Activated CD4-positive, alpha-beta memory T cell treated with anti-CD3 and anti-CD28 coated beads, Interleukin-2, amount 10 ng/mL, durations not matched to agents 7 days and 5 days (primary cell): ENCODE data around the gene PSMB5. TPM values are rescaled to one million over a fixed set of nuclear protein-coding genes. Genes with fewer than 3 reads are reported as not detected.
A peak's percentile ranks its signal among the peaks of the same experiment; 100 is the strongest.
"Not testable (repeated sequence)": the region's sequence is repeated elsewhere in the genome, so short reads cannot be mapped to it uniquely, and the experiment has no call there.

Experiments
- CTCF ChIA-PET: fragments of 350-600 bp; sonication (Branson Sonifier 250); formaldehyde crosslinking; loops from one replicate; lab custom pipeline; 2021; ENCODE audit warnings: antibody characterized with exemption, inconsistent platforms; lab: Charles Lee
- POLR2A ChIA-PET: fragments of 350-600 bp; sonication (Branson Sonifier 250); formaldehyde crosslinking; loops from one replicate; lab custom pipeline; 2021; ENCODE audit warnings: antibody characterized with exemption; lab: Charles Lee
- DNase-seq: peaks from one replicate; pipeline ENCODE4 v3.0.0-alpha.2; 2020
- H3K27ac Mint-ChIP-seq: one replicate; pipeline ENCODE4 v1.8.0; 2021; ENCODE audit warnings: mild to moderate bottlenecking, mixed read lengths
- H3K27me3 Mint-ChIP-seq: one replicate; pipeline ENCODE4 v1.8.0; 2021; ENCODE audit warnings: mixed read lengths
- H3K36me3 Mint-ChIP-seq: one replicate; pipeline ENCODE4 v1.8.0; 2021; ENCODE audit warnings: low read depth, mixed read lengths
- H3K4me1 Mint-ChIP-seq: one replicate; pipeline ENCODE4 v1.8.0; 2021; ENCODE audit warnings: mixed read lengths
- H3K4me3 Mint-ChIP-seq: one replicate; pipeline ENCODE4 v1.8.0; 2021; ENCODE audit warnings: mild to moderate bottlenecking, mixed read lengths
- H3K9me3 Mint-ChIP-seq: one replicate; pipeline ENCODE4 v1.8.0; 2021; ENCODE audit warnings: mixed read lengths
- total RNA-seq, 2 experiments: library from RNA; stranded (reverse); gene quantifications; one replicate each; pipeline ENCODE4 v1.2.3, GENCODE V29; 2021

PSMB5 gene
- total RNA-seq, 2 experiments from 2014 or later = 55.0 to 57.5 TPM

DNA sequence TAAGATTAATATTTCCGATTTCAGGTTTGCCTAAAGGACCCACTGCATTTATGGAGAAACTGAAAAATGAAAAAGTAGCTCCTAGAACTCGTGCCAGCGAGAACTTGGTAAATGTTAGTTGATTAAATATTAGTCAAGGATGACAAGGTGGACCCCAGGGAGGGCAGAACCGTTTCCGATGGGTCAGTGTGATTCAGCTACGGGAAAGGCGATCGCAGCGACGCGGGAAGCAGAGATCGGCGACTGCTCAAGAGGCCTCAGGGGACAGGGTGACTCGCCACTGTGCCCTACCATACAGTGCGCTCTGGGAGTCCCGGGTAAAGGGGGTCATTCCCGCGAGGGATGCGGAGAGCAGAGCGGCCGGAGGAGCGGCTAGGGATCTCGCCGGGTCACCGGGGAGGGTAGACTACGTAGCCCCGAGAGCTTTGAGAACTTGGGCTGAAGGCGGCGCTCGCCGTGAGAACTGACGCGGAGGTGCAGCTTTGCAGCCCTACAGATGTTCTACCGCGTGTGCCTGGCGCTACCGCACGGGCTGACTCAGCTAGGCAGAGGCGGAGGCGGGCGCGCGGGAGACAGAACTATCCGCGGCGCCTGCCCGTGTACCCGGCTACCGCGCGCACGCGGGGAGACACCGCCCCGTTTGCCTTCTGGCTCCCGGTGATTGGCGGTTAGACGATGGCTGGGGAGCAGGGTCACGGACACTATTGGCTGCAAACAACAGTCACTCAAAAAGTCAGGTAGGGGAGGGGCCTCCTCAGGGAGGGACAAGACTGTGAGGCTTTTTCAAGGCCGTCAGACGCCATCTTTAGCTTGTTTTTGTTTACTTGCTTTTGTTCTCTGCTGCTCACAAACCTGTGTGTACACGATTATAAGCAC, 27.9 kb downstream of the PSMB5 start:
- H3K36me3 Mint-ChIP-seq = peaks cover 2% of the 10 kb centered on the region
- ChIA-PET POLR2A (interaction anchor here (0.7 to 3.7 kb wide), 47 partner anchors 8 to 1741 kb away, joined by 3 to 48 read pairs (median 5); partner anchors contain the start of genes ACIN1, AJUBA, C14orf119 and CDH24), CTCF (interaction anchor here (0.5 to 4.1 kb wide), 37 partner anchors 8 to 498 kb away, joined by 3 to 54 read pairs (median 6); partner anchors contain the start of genes ACIN1, AJUBA, C14orf119 and CDH24)
- DNase-seq = peak; percentile 98
- H3K27ac Mint-ChIP-seq = peak overlapping the region; percentile 94
- peaks cover 51% of the 10 kb centered on the region for H3K4me1 Mint-ChIP-seq
- peak overlapping the region; percentile 93 for H3K4me3 Mint-ChIP-seq
- H3K9me3 Mint-ChIP-seq = no peaks in the 10 kb centered on the region
- no peaks in the 10 kb centered on the region for H3K27me3 Mint-ChIP-seq

- Mint-ChIP-seq H3K27me3 (no peaks in the 10 kb centered on the region), H3K4me3 (peak overlapping the region; percentile 93), H3K9me3 (no peaks in the 10 kb centered on the region), H3K36me3 (peaks cover 2% of the 10 kb centered on the region), H3K4me1 (peaks cover 48% of the 10 kb centered on the region), H3K27ac (peak overlapping the region; percentile 94)
- POLR2A ChIA-PET = interaction anchor here (0.7 to 3.7 kb wide), 34 partner anchors 8 to 1740 kb away, joined by 3 to 48 read pairs (median 8); partner anchors contain the start of genes ACIN1, AJUBA, C14orf119 and CDH24
- no peak for DNase-seq
- CTCF ChIA-PET = interaction anchor here (0.5 to 4.1 kb wide), 29 partner anchors 9 to 449 kb away, joined by 3 to 54 read pairs (median 9); partner anchors contain the start of genes ACIN1, AJUBA, C14orf119 and CDH24
Observed at GRCh38 chr14:23006188-23006534, 28.5 kb downstream of the PSMB5 start.

GRCh38 chr14:23005451-23006187, 29.1 kb downstream of the PSMB5 start:
- H3K27ac Mint-ChIP-seq = peak overlapping the region; percentile 94

GRCh38 chr14:23004274-23004673, 30.4 kb downstream of the PSMB5 start:
- H3K36me3 Mint-ChIP-seq, H3K9me3 Mint-ChIP-seq, H3K27me3 Mint-ChIP-seq, H3K4me3 Mint-ChIP-seq, POLR2A ChIA-PET, CTCF ChIA-PET, DNase-seq, H3K27ac Mint-ChIP-seq: not testable (repeated sequence)
- H3K4me1 Mint-ChIP-seq = peaks cover 37% of the 10 kb centered on the region

More at GRCh38 chr14:23005451-23006187, 29.1 kb downstream of the PSMB5 start:
- H3K9me3 Mint-ChIP-seq = no peaks in the 10 kb centered on the region
- H3K36me3 Mint-ChIP-seq = peaks cover 2% of the 10 kb centered on the region
- H3K27me3 Mint-ChIP-seq = no peaks in the 10 kb centered on the region
- no peak for DNase-seq
- peaks cover 47% of the 10 kb centered on the region for H3K4me1 Mint-ChIP-seq
- peak overlapping the region; percentile 93 for H3K4me3 Mint-ChIP-seq
- ChIA-PET CTCF (interaction anchor here (0.8 to 4.1 kb wide), 22 partner anchors 9 to 449 kb away, joined by 3 to 54 read pairs (median 10); partner anchors contain the start of genes ACIN1, AJUBA, C14orf119 and CDH24), POLR2A (interaction anchor here (0.7 to 3.7 kb wide), 23 partner anchors 8 to 436 kb away, joined by 3 to 48 read pairs (median 8); partner anchors contain the start of genes ACIN1, AJUBA, C14orf119 and HAUS4)

DNA sequence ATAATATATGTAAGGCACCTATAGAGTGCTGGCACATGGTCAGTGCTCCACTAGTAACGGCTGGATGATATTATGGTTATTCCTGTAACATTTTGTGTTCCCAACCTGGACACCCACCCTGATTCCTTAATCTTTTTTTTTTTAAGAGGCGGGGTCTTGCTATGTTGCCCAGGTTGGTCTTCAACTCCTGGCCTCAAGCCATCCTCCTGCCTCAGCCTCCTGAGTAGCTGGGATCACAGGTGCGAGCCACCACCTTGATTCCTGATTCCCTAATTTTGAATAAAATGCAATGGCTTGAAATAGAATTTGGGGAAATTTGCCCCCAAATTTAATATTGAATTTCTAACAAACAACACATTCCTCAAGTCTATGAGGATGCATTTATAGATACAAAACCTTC, 32.1 kb downstream of the PSMB5 start:
- H3K4me1 Mint-ChIP-seq = peaks cover 22% of the 10 kb centered on the region
- no peaks in the 10 kb centered on the region for H3K27me3 Mint-ChIP-seq
- H3K27ac Mint-ChIP-seq = no peak overlapping the region
- ChIA-PET CTCF (interaction anchor here (0.7 to 2.5 kb wide), 6 partner anchors 16 to 430 kb away, joined by 3 to 11 read pairs (median 3); partner anchors contain the start of genes AJUBA and CDH24), POLR2A (no interaction called here)
- H3K36me3 Mint-ChIP-seq = no peaks in the 10 kb centered on the region
- DNase-seq = no peak
- H3K9me3 Mint-ChIP-seq = no peaks in the 10 kb centered on the region
- no peak overlapping the region for H3K4me3 Mint-ChIP-seq

DNA sequence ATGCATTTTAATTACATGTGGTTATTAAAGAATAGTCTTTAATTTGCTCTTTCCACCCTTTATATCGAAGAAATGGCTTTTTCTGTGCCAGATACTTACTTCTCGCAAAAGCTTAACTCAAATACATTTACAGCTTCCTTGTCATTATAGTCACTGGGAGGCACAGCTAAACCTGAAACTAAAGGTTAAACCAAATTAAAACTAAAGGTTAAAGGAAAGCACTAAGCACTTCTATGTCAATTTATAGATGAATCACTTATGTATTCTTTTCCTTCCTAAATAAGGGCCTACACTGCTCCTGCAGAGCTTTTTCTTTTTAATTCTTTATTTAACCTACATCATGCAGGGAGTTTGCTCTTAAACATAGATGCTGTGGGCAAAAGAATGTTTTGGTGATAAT, 33.8 kb downstream of the PSMB5 start:
- POLR2A ChIA-PET = interaction anchor here (1.0 kb wide), 1 partner anchor 14 kb away, joined by 3 read pairs; no protein-coding TSS in a partner anchor
- Mint-ChIP-seq H3K27me3 (no peaks in the 10 kb centered on the region), H3K36me3 (no peaks in the 10 kb centered on the region), H3K9me3 (no peaks in the 10 kb centered on the region), H3K27ac (no peak overlapping the region), H3K4me3 (no peak overlapping the region), H3K4me1 (peaks cover 7% of the 10 kb centered on the region)
- no peak for DNase-seq
- CTCF ChIA-PET = interaction anchor here (1.3 to 2.5 kb wide), 5 partner anchors 14 to 68 kb away, joined by 4 to 15 read pairs (median 10); partner anchors contain the start of gene CDH24

- ChIA-PET CTCF (interaction anchor here (0.6 to 6.9 kb wide), 4 partner anchors 13 to 124 kb away, joined by 3 to 71 read pairs (median 33); partner anchors contain the start of genes AJUBA and CDH24), POLR2A (interaction anchor here (1.4 kb wide), 1 partner anchor 8 kb away, joined by 4 read pairs; no protein-coding TSS in a partner anchor)
- no peaks in the 10 kb centered on the region for H3K4me1 Mint-ChIP-seq
- H3K27ac Mint-ChIP-seq = no peak overlapping the region
- DNase-seq = no peak
- no peak overlapping the region for H3K4me3 Mint-ChIP-seq
- H3K27me3 Mint-ChIP-seq = no peaks in the 10 kb centered on the region
- H3K36me3 Mint-ChIP-seq = no peaks in the 10 kb centered on the region
- no peaks in the 10 kb centered on the region for H3K9me3 Mint-ChIP-seq
Observed at GRCh38 chr14:22998329-22999012, 36.2 kb downstream of the PSMB5 start.

GRCh38 chr14:22997676-22998323, 36.9 kb downstream of the PSMB5 start:
- H3K27me3 Mint-ChIP-seq = no peaks in the 10 kb centered on the region
- ChIA-PET CTCF (interaction anchor here (0.6 to 6.9 kb wide), 5 partner anchors 9 to 125 kb away, joined by 3 to 71 read pairs (median 3); partner anchors contain the start of genes AJUBA and CDH24), POLR2A (interaction anchor here (1.4 kb wide), 1 partner anchor 9 kb away, joined by 4 read pairs; no protein-coding TSS in a partner anchor)
- H3K36me3 Mint-ChIP-seq = no peaks in the 10 kb centered on the region
- H3K27ac Mint-ChIP-seq = no peak overlapping the region
- H3K4me1 Mint-ChIP-seq = no peaks in the 10 kb centered on the region
- no peak for DNase-seq
- no peaks in the 10 kb centered on the region for H3K9me3 Mint-ChIP-seq
- no peak overlapping the region for H3K4me3 Mint-ChIP-seq

- CTCF ChIA-PET = interaction anchor here (0.7 to 6.9 kb wide), 10 partner anchors 8 to 72 kb away, joined by 3 to 71 read pairs (median 4); partner anchors contain the start of genes AJUBA, CDH24 and HAUS4
Observed at GRCh38 chr14:22996768-22997654, 37.7 kb downstream of the PSMB5 start.

DNA sequence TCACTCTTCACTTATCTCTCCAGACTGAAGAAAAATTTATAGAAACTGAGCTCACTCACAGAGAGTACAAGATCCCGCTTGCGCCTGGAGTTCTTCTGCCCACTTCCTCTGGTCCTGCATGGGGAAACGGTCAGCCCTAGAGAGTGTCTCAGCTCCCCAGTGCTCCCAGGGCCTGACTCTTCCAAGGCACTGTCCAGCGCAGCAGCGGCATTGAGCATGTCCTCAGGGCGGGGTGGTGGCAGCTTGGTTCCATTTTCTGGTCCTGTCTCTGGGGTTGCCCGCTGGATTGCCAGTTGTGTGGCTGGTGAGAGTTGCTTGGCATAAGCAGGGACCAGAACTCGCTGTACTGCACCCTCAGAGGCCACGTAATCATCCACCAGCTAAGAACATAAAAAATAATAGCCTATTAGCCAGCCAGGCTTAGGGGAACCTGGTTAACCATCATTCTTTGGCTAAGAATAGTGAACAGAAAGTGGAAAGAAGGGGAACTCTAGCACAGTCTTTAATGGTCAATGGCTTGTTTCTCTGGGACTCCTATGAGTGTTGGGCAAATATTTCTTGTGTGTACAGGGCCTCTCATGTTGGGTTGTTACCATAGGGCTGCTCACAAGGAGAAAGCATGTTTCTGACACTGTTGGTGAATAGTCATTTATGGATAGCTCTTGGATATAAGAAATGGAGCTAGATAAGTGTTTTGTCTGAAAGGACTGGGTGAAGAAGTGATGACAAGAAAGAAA, 38.6 kb downstream of the PSMB5 start:
- ChIA-PET CTCF (interaction anchor here (0.6 to 6.9 kb wide), 20 partner anchors 7 to 1170 kb away, joined by 3 to 71 read pairs (median 4); partner anchors contain the start of genes CDH24 and HAUS4), POLR2A (interaction anchor here (1.1 to 5.3 kb wide), 2 partner anchors 10 to 11 kb away, joined by 3 to 48 read pairs; no protein-coding TSS in a partner anchor)
- H3K36me3 Mint-ChIP-seq = no peaks in the 10 kb centered on the region
- H3K27me3 Mint-ChIP-seq = no peaks in the 10 kb centered on the region
- DNase-seq = no peak
- no peaks in the 10 kb centered on the region for H3K9me3 Mint-ChIP-seq
- no peak overlapping the region for H3K27ac Mint-ChIP-seq
- H3K4me3 Mint-ChIP-seq = no peak overlapping the region
- no peaks in the 10 kb centered on the region for H3K4me1 Mint-ChIP-seq

More at GRCh38 chr14:22996768-22997654, 37.7 kb downstream of the PSMB5 start:
- DNase-seq = no peak
- no peak overlapping the region for H3K27ac Mint-ChIP-seq
- no peaks in the 10 kb centered on the region for H3K36me3 Mint-ChIP-seq
- no peaks in the 10 kb centered on the region for H3K27me3 Mint-ChIP-seq
- no peaks in the 10 kb centered on the region for H3K4me1 Mint-ChIP-seq
- H3K9me3 Mint-ChIP-seq = no peaks in the 10 kb centered on the region
- H3K4me3 Mint-ChIP-seq = no peak overlapping the region
- POLR2A ChIA-PET = interaction anchor here (1.4 to 5.3 kb wide), 2 partner anchors 9 to 10 kb away, joined by 4 to 48 read pairs; no protein-coding TSS in a partner anchor
